ENCODE data around the gene SMIM21.

- TF ChIP-seq CTCF (conservative IDR thresholded peaks at IDR 0.05 in 1 of 2, IDR thresholded peaks at IDR 0.05 in 1 of 2; ENCODE audit: extremely low read depth in 1 of 2, insufficient read depth in 1 of 2, low read depth in 1 of 2, low read length in 2 of 2) (no peak), EZH2 (IDR thresholded peaks at IDR 0.05; ENCODE audit: borderline replicate concordance, low read length) (no peak)
Observed at GRCh38 chr18:75433098-75433497, 5.6 kb upstream of the SMIM21 start.
